Cortex of kidney (tissue), 1 donor: Measurements from ENCODE around the gene RNF144B.
"Not testable (repeated sequence)": the region's sequence is repeated elsewhere in the genome, so short reads cannot be mapped to it uniquely, and the experiment has no call there.

ENCODE experiments used
- DNase-seq: peaks from one replicate; lab custom pipeline; 2025; lab: John Stamatoyannopoulos, UW

Gene RNF144B

DNA sequence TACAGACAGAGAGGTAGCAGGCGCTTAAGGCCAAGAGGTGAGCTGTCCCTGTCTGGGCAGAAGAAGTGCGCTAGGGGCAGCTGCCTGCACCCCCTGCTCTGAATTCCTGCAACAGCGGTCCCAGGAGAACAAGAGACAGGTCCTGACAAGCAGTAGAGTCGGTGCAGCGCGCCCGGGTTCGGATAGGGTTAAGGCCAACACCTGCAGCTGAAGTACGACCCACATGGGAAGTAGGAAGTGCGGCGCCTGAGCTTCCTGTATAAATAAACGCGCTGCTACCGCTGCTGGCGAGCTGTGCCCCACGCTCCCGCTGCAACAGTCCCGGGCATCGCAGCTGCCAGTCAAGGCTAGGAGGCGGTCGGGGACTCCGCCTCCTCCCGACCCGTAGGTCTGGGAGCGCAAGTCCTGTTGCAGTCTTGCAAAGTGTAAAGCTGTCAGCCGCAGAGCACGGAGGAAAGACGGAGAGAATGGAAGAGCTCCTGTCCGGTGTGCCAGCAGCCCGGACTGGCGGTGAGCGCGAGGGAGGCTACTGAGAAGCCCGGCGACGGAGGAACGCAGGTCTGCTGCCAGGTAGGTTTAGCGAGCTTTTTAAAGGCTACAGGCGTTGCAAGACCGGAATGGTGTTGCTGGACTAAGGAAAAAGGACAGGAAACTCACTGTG is at the start of gene RNF144B:
TSS of gene RNF144B (plus strand) at position 290 of the 661 bp plus-strand sequence. CDS start 12,185 bp downstream, outside the sequence.
- DNase-seq: no peak

DNA sequence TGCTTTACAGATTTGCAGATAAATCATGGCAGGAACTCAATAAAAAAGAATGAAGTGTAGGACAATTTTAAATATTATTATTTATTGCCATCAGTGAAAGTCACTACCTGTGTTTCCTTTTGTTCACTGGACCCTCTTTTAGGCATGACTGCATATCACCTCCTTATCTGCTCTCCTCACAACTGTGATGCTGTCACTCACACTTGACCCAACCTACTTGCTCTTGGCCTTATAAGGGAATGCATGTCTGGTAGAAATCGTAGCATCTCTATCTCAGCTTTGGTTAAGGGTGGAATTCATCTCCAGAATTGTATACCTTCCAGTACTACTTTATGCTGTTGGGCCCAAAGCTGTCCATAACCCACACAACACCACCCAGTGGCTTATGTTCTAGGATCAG is 47.6 kb upstream of the RNF144B start:
- DNase-seq: no peak

DNA sequence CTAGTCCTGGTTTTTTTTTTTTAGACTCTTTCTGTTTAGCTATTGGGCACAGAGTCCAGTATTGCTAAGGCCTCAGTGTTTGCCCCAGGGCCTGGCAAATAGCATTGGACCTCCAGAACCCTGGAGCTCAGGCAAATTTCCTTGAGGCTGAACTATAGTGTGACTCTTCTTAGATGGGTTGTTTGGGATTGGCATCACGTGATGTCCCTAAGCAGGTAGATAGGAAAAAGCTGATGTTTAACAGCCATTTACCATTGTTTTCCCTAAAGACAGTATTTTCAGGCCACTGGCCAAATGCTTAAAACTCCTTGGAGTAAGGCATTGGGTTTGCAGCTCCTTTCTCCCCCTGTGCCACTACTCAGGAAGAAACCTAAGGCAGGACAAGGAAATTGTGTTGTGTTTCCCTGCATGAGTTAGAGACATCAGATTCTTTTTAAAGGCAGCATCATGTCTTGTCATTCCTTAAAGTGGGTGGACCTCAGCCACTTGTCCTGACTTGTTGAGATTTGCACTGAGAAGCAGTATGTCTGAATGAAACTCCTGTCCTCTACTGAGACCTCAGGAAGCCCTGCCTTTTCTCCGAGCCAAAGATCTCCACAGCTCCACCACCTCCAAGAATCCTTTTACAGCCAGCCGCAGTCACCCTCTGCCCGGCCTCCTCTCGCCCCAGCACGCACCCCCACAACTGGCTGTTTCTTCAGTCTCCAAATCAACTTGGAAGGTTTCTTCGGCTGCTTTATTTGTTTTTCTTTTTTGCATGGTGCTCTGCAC is 46.2 kb upstream of the RNF144B start:
- no peak for DNase-seq

DNA sequence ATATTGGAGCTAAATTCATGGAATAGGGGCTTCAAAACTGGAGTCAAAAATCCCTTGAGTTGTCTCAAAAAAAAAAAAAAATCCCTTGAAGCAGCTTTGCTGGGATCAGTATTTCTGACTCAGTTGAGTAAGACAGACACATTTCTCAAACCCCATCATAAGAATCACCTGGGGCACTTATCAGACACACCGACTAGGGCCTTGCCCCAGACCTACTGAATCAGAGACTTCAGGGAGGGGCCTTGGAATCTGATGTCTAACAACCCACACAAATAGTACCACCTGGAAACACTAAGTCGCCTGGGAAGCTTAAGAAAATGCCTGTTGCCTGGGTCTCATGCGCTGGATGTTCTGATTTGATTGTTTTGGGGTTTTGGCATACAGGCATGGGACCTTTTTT is 44.9 kb upstream of the RNF144B start:
- no peak for DNase-seq

DNA sequence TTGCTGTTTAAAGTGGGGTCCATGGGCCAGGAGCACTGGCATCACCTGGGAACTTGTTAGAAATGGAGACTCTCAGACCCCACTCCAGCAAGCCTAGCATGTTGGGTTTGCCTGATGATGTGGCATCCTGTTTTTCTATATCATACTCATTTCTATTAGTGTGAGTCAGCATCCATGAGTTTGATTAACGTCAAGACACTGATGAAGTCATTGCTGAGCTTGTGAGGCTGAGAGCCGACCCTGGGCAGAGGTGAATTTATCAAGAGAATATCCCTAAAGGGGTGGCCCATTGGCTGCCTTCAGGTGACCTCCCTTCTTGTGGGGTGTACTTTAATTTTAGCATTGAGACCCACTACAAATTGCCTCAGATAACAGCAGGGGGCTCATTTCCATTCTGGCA is 43.4 kb upstream of the RNF144B start:
- DNase-seq: no peak

DNA sequence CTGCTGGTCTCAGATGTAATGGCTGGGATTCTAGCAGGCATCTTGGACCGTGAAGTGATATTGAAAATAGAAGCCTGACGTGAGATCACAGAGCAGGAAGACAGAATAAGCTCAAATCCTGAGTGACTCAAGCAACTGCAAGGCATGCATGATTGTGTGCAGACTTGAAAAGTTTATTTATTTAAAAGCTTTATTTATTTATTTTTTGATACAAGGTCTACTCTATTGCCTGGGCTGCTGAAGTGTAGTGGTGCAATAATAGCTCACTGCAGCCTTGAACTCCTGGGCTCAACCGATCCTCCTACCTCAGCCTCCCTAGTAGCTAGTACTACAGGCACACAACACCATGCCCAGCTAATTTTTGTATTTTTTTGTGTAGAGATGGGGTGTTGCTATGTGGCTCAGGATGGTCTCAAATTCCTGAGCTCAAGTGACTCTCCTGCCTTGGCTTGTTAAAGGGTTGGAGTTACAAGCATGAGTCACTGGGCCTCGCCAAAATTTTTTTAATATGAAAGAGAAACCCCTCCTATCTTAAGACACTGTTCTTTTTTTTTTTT is 40.1 kb upstream of the RNF144B start:
- DNase-seq: no peak

DNA sequence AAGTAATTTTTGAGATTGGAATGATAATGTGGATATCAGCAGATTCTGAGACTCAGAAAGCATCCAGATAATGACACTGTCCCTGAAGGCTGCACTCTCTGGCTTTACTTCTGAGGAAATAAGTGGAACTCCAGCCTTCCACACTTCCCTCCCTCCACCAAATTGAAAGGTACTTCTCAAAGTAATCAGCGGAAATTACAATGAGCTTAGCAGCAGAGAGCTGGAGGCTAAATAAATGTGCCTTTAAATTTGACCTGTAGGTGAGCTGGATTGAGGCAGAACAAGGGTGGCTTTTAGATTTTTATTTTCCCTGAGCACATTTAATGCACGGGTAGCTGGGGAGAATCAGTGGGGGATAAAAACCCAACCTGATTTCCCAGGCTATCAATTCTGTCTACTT is 39.3 kb upstream of the RNF144B start:
- no peak for DNase-seq

DNA sequence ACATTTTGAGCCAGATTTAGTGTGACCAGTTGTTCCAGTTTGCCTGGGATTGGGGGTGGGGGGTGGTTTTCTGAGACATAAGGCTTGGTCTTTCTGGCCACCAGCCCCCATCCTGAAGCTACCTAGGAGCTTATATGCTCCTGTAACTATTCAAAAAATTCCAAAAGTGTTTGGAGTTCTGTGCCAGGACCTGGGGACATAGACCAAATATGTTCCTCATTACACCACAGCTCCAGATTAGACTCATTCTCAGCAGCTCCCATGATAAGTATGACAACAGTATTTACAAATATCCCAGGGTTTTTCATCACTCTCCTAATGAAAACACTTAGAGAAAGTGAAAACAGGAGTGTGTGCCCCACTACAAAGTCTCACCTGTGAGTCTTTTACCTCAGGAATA is 37.8 kb upstream of the RNF144B start:
- no peak for DNase-seq

DNA sequence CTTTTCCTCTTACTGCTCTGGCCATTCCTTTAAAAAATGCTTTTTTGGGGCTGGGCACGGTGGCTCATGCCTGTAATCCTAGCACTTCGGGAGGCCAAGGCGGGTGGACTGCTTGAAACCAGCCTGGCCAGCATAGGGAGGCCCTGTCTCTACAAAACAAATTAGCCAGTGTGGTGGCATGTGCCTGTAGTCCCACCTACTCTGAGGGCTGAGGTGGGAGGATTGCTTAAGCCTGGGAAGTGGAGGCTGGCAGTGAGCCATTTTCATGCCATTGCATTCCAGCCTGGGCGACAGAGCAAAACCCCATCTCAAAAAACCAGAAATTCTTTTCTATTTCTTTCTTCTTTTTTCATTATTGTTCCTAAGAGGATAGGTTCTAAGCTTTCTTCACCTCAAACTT is 36.9 kb upstream of the RNF144B start:
- DNase-seq: no peak

DNA sequence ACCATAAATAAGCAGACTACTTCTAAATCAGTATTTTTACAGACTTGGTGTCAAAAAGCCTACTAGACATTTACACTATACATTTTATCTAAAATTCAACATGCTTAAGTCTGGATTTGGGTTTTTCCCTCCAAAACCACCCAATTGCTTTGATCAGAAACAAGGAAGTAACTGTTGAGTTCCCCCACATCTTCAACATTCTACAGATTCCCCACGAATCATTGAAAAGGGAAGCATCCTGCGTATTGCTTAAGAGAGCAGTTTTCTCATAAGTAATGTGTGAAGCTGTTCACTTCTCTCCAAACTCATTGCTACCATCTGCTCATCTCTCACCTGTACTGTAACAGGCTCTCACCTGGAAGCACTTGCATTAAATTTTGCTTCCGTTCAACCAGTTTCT is 36.4 kb upstream of the RNF144B start:
- no peak for DNase-seq

DNA sequence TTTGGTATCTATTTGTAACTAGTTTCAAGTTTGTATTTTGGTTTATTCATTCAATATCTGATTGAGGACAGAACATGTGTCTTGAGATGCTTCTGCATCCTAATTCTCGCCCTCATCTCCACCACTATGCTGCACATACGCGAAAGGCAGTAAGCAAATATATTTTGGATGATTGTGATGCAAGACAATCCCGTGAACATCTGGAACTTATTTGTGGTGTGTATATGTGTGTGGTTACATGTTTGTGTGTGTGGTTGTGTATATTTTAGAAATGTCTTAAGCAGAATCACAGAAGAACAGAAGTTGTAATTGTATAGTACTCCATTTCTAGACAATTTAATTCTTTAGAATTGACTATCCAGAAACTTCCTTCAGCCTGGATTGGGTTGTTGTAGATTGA is 35.1 kb upstream of the RNF144B start:
- no peak for DNase-seq

DNA sequence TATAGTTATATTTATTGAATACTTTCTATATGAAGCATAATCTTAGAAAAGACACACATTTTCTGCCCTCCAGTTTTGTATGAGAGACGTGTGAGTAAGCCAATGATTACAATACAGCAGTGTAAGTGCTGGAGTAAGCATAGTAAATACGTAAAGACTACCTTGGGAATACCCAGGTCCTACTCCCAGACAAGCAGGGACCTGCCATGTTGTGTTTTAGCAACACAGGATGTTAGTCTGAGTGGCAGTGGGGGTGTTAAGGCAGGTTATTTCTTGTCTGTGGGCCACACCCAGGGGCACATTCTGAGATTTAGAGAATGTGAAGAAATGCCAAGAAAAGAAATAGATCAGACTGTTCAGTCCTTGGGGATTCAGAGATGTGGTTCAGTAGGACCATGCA is 34.3 kb upstream of the RNF144B start:
- no peak for DNase-seq

DNA sequence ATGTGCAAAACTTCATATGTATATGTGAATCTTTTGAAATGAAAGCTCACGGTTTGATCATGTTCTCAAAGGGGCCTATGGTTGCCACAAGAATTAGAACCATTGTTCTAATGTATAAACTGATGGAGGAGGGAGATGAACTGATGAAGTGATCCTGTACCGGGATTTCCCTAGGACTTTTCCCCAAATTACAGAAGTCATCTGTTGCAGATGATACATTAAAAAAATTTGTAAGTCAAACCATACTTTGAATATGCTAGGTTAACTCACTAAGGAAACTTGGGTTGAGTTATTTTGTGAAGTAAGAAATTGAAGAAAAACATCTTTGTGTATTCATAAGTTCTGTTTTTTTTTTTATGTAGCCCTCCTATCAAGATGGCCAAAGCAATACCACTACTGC is 33.9 kb upstream of the RNF144B start:
- no peak for DNase-seq

DNA sequence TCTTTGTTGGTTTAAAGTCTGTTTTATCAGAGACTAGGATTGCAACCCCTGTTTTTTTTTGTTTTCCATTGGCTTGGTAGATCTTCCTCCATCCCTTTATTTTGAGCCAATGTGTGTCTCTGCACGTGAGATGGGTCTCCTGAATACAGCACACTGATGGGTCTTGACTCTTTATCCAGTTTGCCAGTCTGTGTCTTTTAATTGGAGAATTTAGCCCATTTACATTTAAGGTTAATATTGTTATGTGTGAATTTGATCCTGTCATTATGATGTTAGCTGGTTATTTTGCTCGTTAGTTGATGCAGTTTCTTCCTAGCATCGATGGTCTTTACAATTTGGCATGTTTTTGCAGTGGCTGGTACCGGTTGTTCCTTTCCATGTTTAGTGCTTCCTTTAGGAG is 29.6 kb upstream of the RNF144B start:
- not testable (repeated sequence) for DNase-seq

DNA sequence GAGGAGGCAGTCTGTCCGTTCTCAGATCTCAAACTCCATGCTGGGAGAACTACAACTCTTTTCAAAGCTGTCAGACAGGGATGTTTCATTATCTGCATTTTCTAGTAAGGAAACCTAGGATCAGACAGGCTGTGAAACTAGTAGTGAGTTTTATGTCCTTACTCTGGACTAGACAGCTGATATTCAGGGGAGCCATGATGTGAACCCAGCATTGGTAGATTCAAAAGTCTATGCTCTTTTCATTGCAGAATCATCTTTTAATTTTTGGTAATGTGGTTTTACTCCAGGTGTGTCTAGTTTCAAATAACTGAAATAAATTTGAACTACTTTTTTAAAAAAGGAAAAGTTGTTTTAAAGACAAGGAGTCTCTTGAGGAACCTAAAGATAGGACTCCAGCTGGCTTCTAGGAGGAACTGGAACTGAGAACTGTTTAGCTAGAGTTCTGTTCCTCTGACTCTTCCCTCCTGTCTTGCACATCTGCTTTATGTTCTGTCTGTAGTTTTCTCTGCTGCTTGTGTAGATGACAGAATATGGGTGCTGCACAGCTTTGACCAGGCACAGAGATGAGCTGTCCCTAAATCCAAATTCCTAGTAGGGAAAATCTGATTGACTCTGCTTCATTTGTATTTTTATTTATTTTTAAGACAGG is 27.8 kb upstream of the RNF144B start:
- DNase-seq: no peak

DNA sequence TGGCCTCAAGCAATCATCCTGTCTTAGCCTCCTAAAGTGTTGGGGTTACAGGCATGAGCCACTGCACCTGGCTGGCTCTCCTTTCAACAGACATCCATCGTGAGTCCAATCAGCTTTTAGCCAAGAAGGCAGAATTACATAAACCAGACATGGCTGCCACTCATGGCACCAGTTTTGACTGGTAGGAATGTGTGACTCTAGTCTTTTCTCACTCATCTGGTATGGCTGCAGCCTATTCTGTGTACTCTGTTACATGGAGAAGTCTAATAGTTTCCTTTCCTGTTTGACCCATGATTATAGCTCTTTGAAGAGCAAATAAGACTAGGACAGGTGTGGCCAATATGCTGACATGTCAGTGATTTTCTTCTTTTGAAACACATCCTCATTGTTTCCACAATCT is 27.0 kb upstream of the RNF144B start:
- no peak for DNase-seq

DNA sequence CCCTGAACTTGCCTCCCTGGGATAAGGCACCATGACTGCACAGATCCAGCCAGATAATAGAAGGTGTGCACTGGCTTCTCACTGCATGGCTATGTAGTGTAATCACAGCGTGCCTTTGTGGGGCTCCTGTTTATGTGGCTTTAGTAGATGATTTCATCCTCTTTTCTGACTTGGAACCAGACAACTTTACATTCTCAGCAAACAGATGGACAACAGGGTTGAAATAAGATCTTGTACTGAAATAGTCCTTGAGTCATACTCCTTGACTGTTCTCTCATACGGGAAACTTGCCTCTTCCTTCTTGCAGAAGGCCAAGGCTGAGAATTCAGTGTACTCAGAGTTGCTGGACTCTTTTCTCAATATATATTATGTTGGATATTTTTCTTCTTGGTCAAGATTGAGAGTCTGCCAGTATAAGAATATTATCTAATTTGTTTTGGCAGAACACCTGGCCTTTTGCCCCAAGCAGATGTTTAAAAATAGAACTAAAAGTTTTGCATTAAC is 25.0 kb upstream of the RNF144B start:
- no peak for DNase-seq

DNA sequence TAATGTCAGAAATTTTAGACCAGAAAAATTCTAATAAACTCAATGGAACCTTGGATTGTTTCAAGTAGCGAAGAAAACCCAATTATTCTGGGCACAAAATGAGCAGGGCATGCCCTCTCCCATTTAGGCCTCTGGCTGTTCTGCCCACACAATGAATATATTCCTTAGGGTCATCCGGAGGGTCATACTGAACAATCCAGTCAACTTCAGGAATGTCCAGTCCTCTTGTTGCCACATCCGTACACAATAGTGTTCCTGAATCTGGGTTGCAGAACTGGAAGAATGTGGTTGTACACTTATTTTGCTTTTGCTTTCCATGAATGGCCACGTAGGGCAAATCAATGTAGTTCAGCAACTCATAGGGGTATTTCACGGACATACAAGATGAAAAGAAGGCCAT is 23.4 kb upstream of the RNF144B start:
- DNase-seq: no peak

DNA sequence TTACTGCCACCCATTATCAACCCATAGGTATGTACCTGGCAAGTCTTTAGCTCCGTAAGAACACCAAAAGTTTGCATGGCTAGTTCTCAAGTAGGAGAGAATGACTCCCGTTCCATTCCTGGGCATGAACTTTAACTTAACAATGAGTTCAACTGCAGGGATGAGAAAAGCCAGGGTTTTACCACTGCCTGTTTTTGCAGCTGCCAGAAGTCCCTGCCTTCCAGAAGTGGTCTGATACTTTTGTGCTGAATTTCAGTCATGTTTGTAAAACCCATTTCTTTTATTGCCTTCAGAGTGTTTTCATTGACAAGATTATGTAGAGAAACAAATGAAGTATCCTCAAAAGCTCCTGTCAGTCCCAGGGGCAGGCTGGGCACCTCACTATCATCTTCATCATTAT is 22.6 kb upstream of the RNF144B start:
- DNase-seq: not testable (repeated sequence)

DNA sequence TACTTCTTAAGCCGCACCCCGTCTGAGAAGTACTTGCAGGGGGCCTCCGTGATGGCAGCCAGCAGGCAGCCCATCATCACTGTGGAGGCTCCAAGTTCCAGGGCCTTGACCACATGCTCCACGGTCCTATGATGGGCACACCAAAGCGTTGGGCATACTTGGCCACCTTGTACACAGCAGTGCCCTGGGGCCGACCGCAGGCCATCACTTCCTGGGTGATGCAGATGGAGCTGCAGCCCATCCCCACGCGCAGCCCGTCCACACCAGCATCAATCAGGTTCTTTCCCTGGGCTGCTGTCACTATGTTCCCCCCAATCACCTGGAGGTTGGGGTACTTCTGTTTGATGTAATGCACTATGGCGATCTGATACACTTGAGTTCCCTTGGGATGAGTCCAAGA is 19.8 kb upstream of the RNF144B start:
- DNase-seq: no peak

DNA sequence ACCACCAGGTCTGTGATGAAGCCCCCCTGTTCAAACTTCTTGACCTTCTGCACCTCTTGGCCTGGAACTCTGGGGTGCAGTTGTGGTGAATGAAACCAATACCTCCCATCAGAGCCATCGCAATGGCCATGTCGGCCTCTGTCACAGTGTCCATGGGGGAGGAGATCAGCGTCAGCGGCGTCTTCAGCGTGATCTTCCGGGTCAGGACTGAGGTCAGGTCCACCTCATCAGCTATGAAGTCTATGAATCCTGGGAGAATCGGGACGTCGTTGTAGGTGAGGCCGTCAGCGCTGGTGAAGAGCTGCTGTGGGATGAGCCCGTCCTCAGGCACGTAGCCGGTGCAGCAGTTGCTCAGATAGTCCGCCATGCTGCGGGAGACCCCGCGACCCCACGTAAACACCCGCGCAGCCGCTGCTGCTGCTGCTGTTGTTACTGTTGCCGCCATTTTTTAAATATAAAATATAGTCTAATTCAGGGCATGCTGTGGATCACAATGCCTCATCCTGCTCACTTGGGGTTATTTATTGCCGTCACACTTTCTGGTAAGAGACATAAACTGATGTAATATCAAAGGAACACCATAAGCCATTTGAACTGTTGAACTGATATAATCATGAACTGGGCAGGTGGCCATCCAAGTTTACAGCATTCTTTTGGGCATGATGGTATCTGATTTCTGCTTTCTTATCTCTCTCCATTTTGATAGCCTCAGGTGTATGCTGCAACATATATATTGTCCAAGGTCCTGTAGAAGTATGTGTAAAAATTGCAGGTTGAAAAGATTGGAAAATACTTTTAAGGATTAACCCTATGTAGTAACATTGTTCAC is 18.7 kb upstream of the RNF144B start:
- DNase-seq: no peak

DNA sequence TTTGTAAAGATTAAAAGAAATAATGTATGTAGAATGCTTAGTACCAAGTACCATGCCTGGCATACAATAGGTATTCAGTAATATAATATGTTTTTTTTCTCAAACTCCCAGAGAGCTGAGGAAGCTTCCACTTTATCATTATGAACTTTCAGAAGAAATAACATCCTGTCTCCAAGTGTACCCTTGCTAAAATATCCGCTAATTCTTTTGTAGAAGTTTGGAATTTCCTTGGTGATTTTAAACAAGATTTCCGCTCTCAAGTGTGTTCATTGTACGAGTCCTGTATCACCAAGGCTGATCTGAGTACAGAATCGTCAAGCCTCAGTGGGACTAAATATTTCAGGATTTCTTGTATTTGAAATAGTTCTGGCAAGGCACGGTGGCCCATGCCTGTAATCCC is 16.1 kb upstream of the RNF144B start:
- DNase-seq: no peak
